Stomach (tissue), 9 donors: Measurements from ENCODE around the gene STX18. TPM values are rescaled to one million over a fixed set of nuclear protein-coding genes. Genes with fewer than 3 reads are reported as not detected.

Experiments
- DNase-seq, 2 donors: peaks; one replicate each; pipeline versions ENCODE4 v3.0.0 to v3.0.0-alpha.2; 2013 to 2019
- H3K27ac ChIP-seq, 5 donors: fragments of 200-600 bp in 4 of 5; sonication (generic) in 4 of 5; one replicate each; pipeline ENCODE4 v1.5.1; 2013 to 2019; ENCODE audit warnings: mild to moderate bottlenecking in 1 of 5, moderate library complexity in 1 of 5
- H3K27me3 ChIP-seq, 3 donors: fragments of 200-600 bp; sonication (generic); one replicate each; pipeline ENCODE4 v1.5.1; 2017 to 2019; ENCODE audit warnings: mixed run types in 1 of 3
- H3K36me3 ChIP-seq, 4 donors: fragments of 200-600 bp; sonication (generic); 1 replicate in 3 of 4; 2 replicates in 1 of 4; pipeline ENCODE4 v1.5.1; 2016 to 2019
- H3K4me1 ChIP-seq, 4 donors: fragments of 200-600 bp; sonication (generic); one replicate each; pipeline ENCODE4 v1.5.1; 2016 to 2019
- H3K4me3 ChIP-seq, 4 donors: fragments of 200-600 bp; sonication (generic) in 3 of 4; one replicate each; pipeline ENCODE4 v1.5.1; 2016 to 2019; ENCODE audit warnings: mild to moderate bottlenecking in 1 of 4
- H3K9me3 ChIP-seq, 4 donors: fragments of 200-600 bp; sonication (generic); one replicate each; pipeline ENCODE4 v1.5.1; 2016 to 2019
- EP300 ChIP-seq: sonication (generic); formaldehyde crosslinking; IDR thresholded peaks from one replicate; pipeline ENCODE4 v1.6.1; 2017; ENCODE audit warnings: antibody characterized with exemption
- POLR2A ChIP-seq, 4 donors: fragments of 450-650 bp; IDR thresholded peaks; one replicate each; pipeline ENCODE4 v1.6.1; 2016; ENCODE audit warnings: antibody characterized with exemption in 4 of 4, control low read depth in 2 of 4, mild to moderate bottlenecking in 1 of 4, moderate library complexity in 1 of 4
- POLR2AphosphoS5 ChIP-seq, 3 donors: sonication (generic); formaldehyde crosslinking; IDR thresholded peaks; one replicate each; pipeline ENCODE4 v1.6.1; 2016; ENCODE audit warnings: antibody characterized with exemption in 3 of 3
- WGBS, 5 donors: extraction: QIAGEN DNeasy Blood & Tissue Kit in 3 of 5; methylation state at CpG; one replicate each; pipeline versions ENCODE4 v1.1.5 to v1.1.7; 2013 to 2018; 5-methylcytosine and 5-hydroxymethylcytosine counted together
- intact Hi-C: fragments of 100-400 bp; cut with DNase I; formaldehyde crosslinking; loops from one replicate; pipeline ENCODE4 v1.15.1; 2023; ENCODE audit warnings: low total_unique reads
- polyA plus RNA-seq, 3 donors: library from polyadenylated mRNA; stranded (reverse); fragments of 200-250 nt; gene quantifications; one replicate each; pipeline ENCODE4 v1.2.3, GENCODE V29; 2013
- total RNA-seq, 5 donors: library from RNA; depleted of rRNA; stranded (reverse); fragments of >200 nt; gene quantifications; one replicate each; pipeline versions ENCODE4 v1.1.0 to v1.2.3, GENCODE V29; 2014 to 2016
- TF ChIP-seq, protein P1 (sequence below), 7 experiments: fragments of 450-650 bp in 4 of 7; fragments of 200-600 bp in 3 of 7; sonication (generic) in 3 of 7; IDR thresholded peaks; one replicate each; pipeline ENCODE4 v1.5.1; 2016 to 2019; ENCODE audit warnings: antibody characterized with exemption in 7 of 7, control low read depth in 2 of 7, mild to moderate bottlenecking in 1 of 7
- donor health status: healthy with polysubstance abuse.
- donor health status: Bipolar disorder and iron deficiency.
- donor health status: healthy.

The STX18 gene
- total and polyA plus RNA-seq, 8 donors = 17.1 to 91.6 (median 26.3) TPM

DNA sequence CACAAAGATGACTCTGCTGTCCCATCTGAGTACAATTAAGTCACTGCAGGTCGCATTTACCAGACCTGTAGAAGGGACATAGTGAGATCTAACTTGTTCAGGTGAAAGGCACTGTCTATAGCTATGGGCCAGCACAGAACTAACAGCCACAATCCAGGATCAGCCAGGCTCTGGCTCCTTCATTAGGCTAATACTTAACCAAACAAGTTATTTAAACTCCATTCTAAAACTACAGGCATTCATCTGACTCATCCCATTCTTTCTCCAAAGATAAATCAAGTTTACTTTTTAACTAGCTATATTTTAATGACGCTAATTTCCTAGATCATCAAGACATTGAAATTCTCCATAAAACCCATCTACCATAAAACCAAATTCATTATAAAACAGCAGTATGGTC is 62.5 kb downstream of the STX18 start:
- Histone ChIP-seq H3K4me3 (no peak overlapping the region), H3K36me3 (no peaks in the 10 kb centered on the region), H3K9me3 (no peaks in the 10 kb centered on the region), H3K27ac (no peak overlapping the region), H3K27me3 (no peaks in the 10 kb centered on the region), H3K4me1 (peaks cover 0 to 39% (median 10%) of the 10 kb centered on the region in 4 donors)
- DNase-seq = no peak
- TF ChIP-seq POLR2AphosphoS5 (IDR thresholded peaks at IDR 0.05) (no peak), EP300 (no peak), POLR2A (IDR thresholded peaks at IDR 0.05) (no peak)
- TF ChIP-seq, protein P1, sequence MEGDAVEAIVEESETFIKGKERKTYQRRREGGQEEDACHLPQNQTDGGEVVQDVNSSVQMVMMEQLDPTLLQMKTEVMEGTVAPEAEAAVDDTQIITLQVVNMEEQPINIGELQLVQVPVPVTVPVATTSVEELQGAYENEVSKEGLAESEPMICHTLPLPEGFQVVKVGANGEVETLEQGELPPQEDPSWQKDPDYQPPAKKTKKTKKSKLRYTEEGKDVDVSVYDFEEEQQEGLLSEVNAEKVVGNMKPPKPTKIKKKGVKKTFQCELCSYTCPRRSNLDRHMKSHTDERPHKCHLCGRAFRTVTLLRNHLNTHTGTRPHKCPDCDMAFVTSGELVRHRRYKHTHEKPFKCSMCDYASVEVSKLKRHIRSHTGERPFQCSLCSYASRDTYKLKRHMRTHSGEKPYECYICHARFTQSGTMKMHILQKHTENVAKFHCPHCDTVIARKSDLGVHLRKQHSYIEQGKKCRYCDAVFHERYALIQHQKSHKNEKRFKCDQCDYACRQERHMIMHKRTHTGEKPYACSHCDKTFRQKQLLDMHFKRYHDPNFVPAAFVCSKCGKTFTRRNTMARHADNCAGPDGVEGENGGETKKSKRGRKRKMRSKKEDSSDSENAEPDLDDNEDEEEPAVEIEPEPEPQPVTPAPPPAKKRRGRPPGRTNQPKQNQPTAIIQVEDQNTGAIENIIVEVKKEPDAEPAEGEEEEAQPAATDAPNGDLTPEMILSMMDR (IDR thresholded peaks at IDR 0.05) = no peak
- 90 to 91% (median 91%) methylated on average over 2 of the region's 2 CpGs for WGBS, 5 donors
- intact Hi-C loops = no loop called here

DNA sequence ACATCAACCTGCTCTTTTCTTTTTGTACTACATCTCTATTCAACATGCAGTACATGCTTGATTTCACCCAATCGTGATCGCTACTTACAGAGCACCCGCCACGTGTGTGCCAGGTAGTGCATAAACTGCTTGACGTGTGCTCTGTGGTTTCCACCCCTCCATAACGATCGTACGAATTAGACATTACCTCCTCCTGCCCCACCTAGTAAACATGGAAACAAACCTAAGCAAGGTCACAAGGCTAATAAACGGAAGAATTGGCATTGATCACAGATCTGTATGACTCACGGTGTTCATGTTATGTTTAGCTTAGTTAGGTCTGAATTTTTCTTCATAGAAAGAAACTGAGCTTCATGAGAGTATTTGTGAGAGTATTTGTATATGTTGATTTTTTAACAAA is 64.1 kb downstream of the STX18 start:
- no peak overlapping the region for H3K4me3 ChIP-seq
- H3K9me3 ChIP-seq = no peaks in the 10 kb centered on the region
- no peak overlapping the region for H3K27ac ChIP-seq
- H3K4me1 ChIP-seq = peaks cover 0 to 48% (median 15%) of the 10 kb centered on the region in 4 donors
- no peaks in the 10 kb centered on the region for H3K36me3 ChIP-seq
- WGBS, 5 donors = 56 to 70% (median 65%) methylated on average over 10 of the region's 10 CpGs
- no peak for DNase-seq
- no peaks in the 10 kb centered on the region for H3K27me3 ChIP-seq
- TF ChIP-seq, protein P1 (IDR thresholded peaks at IDR 0.05) = no peak
- TF ChIP-seq POLR2A (IDR thresholded peaks at IDR 0.05) (no peak), EP300 (no peak), POLR2AphosphoS5 (IDR thresholded peaks at IDR 0.05) (no peak)
- intact Hi-C loops = no loop called here

DNA sequence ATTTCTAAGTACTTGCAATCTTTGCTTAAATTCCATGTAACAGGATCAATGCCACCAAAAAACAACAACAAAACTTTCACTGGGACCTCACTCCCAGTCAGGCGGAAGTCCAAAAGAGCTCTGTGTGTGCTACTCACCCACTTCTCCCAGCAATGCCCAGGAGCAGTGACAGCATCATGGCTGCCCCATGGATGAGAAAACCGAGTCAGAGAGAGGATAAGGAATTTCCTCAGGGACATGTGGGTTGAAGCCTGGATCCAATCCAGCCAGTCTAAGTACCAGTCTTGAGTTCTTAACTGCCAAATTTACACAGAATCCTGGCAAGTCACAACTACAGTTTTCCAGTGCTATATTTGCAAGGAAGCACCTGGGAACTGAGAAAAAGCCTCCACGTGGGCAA is 64.5 kb downstream of the STX18 start:
- H3K36me3 ChIP-seq = no peaks in the 10 kb centered on the region
- no peak overlapping the region for H3K4me3 ChIP-seq
- intact Hi-C loops = no loop called here
- H3K27ac ChIP-seq = no peak overlapping the region
- TF ChIP-seq, protein P1 (IDR thresholded peaks at IDR 0.05) = no peak
- DNase-seq = no peak
- peaks cover 0 to 48% (median 15%) of the 10 kb centered on the region in 4 donors for H3K4me1 ChIP-seq
- 54 to 65% (median 61%) methylated on average over 3 of the region's 3 CpGs for WGBS, 5 donors
- H3K9me3 ChIP-seq = no peaks in the 10 kb centered on the region
- H3K27me3 ChIP-seq = no peaks in the 10 kb centered on the region

GRCh38 chr4:4474476-4474875 is 67.4 kb downstream of the STX18 start:
- WGBS, 5 donors = 93 to 100% (median 97%) methylated on average over 3 of the region's 3 CpGs
- intact Hi-C loops = no loop called here

More at GRCh38 chr4:4474476-4474875, 67.4 kb downstream of the STX18 start:
- Histone ChIP-seq H3K9me3 (no peaks in the 10 kb centered on the region), H3K4me1 (peaks cover 0 to 26% (median 9%) of the 10 kb centered on the region in 4 donors), H3K36me3 (peaks cover 4 to 20% (median 19%) of the 10 kb centered on the region in 4 donors), H3K27me3 (no peaks in the 10 kb centered on the region), H3K4me3 (no peak overlapping the region), H3K27ac (no peak overlapping the region)
- TF ChIP-seq, protein P1 (IDR thresholded peaks at IDR 0.05) = no peak
- no peak for TF ChIP-seq POLR2AphosphoS5 (IDR thresholded peaks at IDR 0.05)
- no peak for TF ChIP-seq POLR2A (IDR thresholded peaks at IDR 0.05)
- TF ChIP-seq EP300 = no peak
- DNase-seq = no peak
